GM12878 (cell line): Measurements from ENCODE around the gene GRIK5. TPM values are rescaled to one million over a fixed set of nuclear protein-coding genes. Genes with fewer than 3 reads are reported as not detected.

Source experiments
- ATAC-seq: fragments of 200-7000 bp; cut with Tn5 transposase; 3 replicates; pipeline ENCODE4 v1.9.1; 2020; ENCODE audit warnings: mild to moderate bottlenecking, moderate library complexity
- BruUV-seq: library from RNA; stranded (reverse); fragments of 400-500 nt; replicated peaks from 2 replicates; lab custom pipeline; 2021; lab: Mats Ljungman, UMichigan
- CTCF ChIA-PET: fragments of 300-600 bp; sonication (Branson Sonifier 250); formaldehyde crosslinking; extraction: SDS; loops from one replicate; lab custom pipeline; 2021; ENCODE audit warnings: inconsistent platforms; lab: Yijun Ruan, JAX
- POLR2A ChIA-PET: fragments of 350-600 bp; formaldehyde crosslinking; extraction: SDS; loops from one replicate; lab custom pipeline; 2021; ENCODE audit warnings: inconsistent platforms; lab: Charles Lee
- RAD21 ChIA-PET: fragments of 300-600 bp; sonication (Branson Sonifier 250); formaldehyde crosslinking; loops from one replicate; lab custom pipeline; 2023; ENCODE audit warnings: antibody characterized with exemption; ENCODE audit not compliant: unreplicated experiment; lab: Charles Lee
- SMC1A ChIA-PET: fragments of 300-600 bp; sonication (Branson Sonifier 250); formaldehyde crosslinking; loops from one replicate; lab custom pipeline; 2023; ENCODE audit not compliant: unreplicated experiment, uncharacterized antibody; lab: Charles Lee
- DNase-seq: peaks from one replicate; pipeline ENCODE4 v3.0.0-alpha.2; 2011; ENCODE audit warnings: low read depth, low spot score
- FAIRE-seq: peaks from 3 replicates; lab custom pipeline; 2011; peaks lifted over from hg19 to GRCh38; lab: Jason Lieb, UNC
- H2AFZ ChIP-seq: 2 replicates; pipeline ENCODE4 v1.6.0; 2011; ENCODE audit warnings: low read depth, low read length, control low read depth; ENCODE audit not compliant: control insufficient read depth
- H3K27ac ChIP-seq: 2 replicates; pipeline ENCODE4 v1.5.1; 2011; ENCODE audit warnings: control low read depth; ENCODE audit not compliant: control insufficient read depth, insufficient read depth
- H3K27me3 ChIP-seq, 2 experiments: replicated peaks in 1 of 2; 2 replicates each; pipeline versions ENCODE4 v1.6.0 to v1.6.1; 2011; ENCODE audit warnings: low read length in 1 of 2; ENCODE audit not compliant: control insufficient read depth in 2 of 2, insufficient read depth in 2 of 2
- H3K36me3 ChIP-seq, 2 experiments: 2 replicates each; pipeline ENCODE4 v1.5.1; 2011; ENCODE audit warnings: low read length in 1 of 2; ENCODE audit not compliant: control insufficient read depth in 2 of 2, insufficient read depth in 2 of 2
- H3K4me1 ChIP-seq: 2 replicates; pipeline ENCODE4 v1.6.1; 2011; ENCODE audit warnings: mild to moderate bottlenecking, low read length, moderate library complexity, mixed read lengths; ENCODE audit not compliant: control insufficient read depth, insufficient read depth
- H3K4me2 ChIP-seq: 2 replicates; pipeline ENCODE4 v1.6.0; 2011; ENCODE audit warnings: control low read depth; ENCODE audit not compliant: control insufficient read depth, insufficient read depth
- H3K4me3 ChIP-seq: fragments of 200-600 bp; sonication (generic); 2 replicates; pipeline ENCODE4 v1.5.1; 2016
- H3K79me2 ChIP-seq: 2 replicates; pipeline ENCODE4 v1.6.0; 2011; ENCODE audit warnings: low read length; ENCODE audit not compliant: control insufficient read depth, insufficient read depth
- H3K9ac ChIP-seq: 2 replicates; pipeline ENCODE4 v1.8.0; 2011; ENCODE audit warnings: low read length, control low read depth, mixed read lengths; ENCODE audit not compliant: control insufficient read depth, insufficient read depth
- H3K9me3 ChIP-seq: replicated peaks from 3 replicates; pipeline ENCODE4 v1.5.1; 2011; ENCODE audit warnings: mild to moderate bottlenecking, low read length; ENCODE audit not compliant: control insufficient read depth, insufficient read depth
- H4K20me1 ChIP-seq: 2 replicates; pipeline ENCODE4 v1.6.0; 2011; ENCODE audit not compliant: control insufficient read depth, insufficient read depth
- CBX3 ChIP-seq: fragments of 200-600 bp; sonication (generic); IDR thresholded peaks from 2 replicates; pipeline ENCODE4 v1.6.1; 2016; ENCODE audit warnings: low read depth, borderline replicate concordance
- CHD4 ChIP-seq: fragments of 200-600 bp; sonication (generic); IDR thresholded peaks from 2 replicates; pipeline ENCODE4 v1.6.1; 2016; ENCODE audit warnings: mild to moderate bottlenecking
- NKRF ChIP-seq: fragments of 450-650 bp; conservative IDR thresholded peaks from 2 replicates; pipeline ENCODE4 v1.6.1; 2017; ENCODE audit warnings: mild to moderate bottlenecking, moderate library complexity
- PML ChIP-seq: IDR thresholded peaks from 2 replicates; pipeline ENCODE4 v1.6.1; 2012; ENCODE audit warnings: low read length, inconsistent platforms
- RAD21 ChIP-seq: IDR thresholded peaks from 2 replicates; pipeline ENCODE4 v1.6.1; 2011; ENCODE audit warnings: mild to moderate bottlenecking, low read depth, low read length, moderate library complexity; ENCODE audit not compliant: insufficient read depth
- RFX5 ChIP-seq: IDR thresholded peaks from 2 replicates; pipeline ENCODE4 v1.6.1; 2011; ENCODE audit warnings: low read depth, low read length, improper control_type of control experiment
- SUZ12 ChIP-seq: fragments of 200-600 bp; sonication (generic); IDR thresholded peaks from one replicate; pipeline ENCODE4 v1.6.1; 2018; ENCODE audit warnings: antibody characterized with exemption, mild to moderate bottlenecking; ENCODE audit not compliant: unreplicated experiment
- ZBTB33 ChIP-seq: fragments of 450-650 bp; IDR thresholded peaks from 2 replicates; pipeline ENCODE4 v1.6.1; 2017; ENCODE audit warnings: mild to moderate bottlenecking
- ZSCAN29 ChIP-seq: fragments of 450-650 bp; IDR thresholded peaks from 2 replicates; pipeline ENCODE4 v1.6.1; 2017; ENCODE audit warnings: mild to moderate bottlenecking, moderate library complexity
- WGBS: methylation state at CpG from one replicate; pipeline ENCODE4 v1.1.6; 2016; ENCODE audit warnings: low lambda C conversion rate; ENCODE audit not compliant: insufficient replicate concordance, insufficient coverage; ENCODE audit errors: missing lambda C conversion rate; 5-methylcytosine and 5-hydroxymethylcytosine counted together
- in situ Hi-C: fragments of 300-500 bp; cut with MboI; formaldehyde crosslinking; loops from 9 replicates; pipeline ENCODE4 v1.14.3; 2018; ENCODE audit warnings: mixed read lengths
- intact Hi-C: fragments of 100-400 bp; cut with micrococcal nuclease; formaldehyde crosslinking; loops from one replicate; pipeline ENCODE4 v1.14.2; 2022; ENCODE audit not compliant: unreplicated experiment
- polyA plus RNA-seq, 11 experiments: library from polyadenylated mRNA; depleted of rRNA in 4 of 11; unstranded in 6 of 11; stranded (reverse) in 5 of 11; fragments of >200 nt; fragmentation: Nextera tagmentation in 4 of 11; fragmentation: Illumina TruSeq in 1 of 11; extraction: Ambion mirVana in 4 of 11; extraction: Trizol in 1 of 11; gene quantifications; 1 replicate in 1 of 11; 2 replicates in 10 of 11; pipeline versions ENCODE4 v1.2.1 to v1.2.3, GENCODE V29; 2011 to 2016; ENCODE audit warnings: inconsistent platforms in 2 of 11, missing spikeins in 2 of 11, low read depth in 1 of 11
- total RNA-seq, 4 experiments: library from RNA; depleted of rRNA in 3 of 4; stranded (reverse); fragments of >200 nt in 3 of 4; fragmentation: Illumina TruSeq in 1 of 4; extraction: Trizol in 1 of 4; gene quantifications; 2 replicates each; pipeline versions ENCODE4 v1.2.1 to v1.2.3, GENCODE V29; 2013 to 2021

GRIK5 gene
- total and polyA plus RNA-seq, 10 of the 15 experiments (the other 5 are each of a cell fraction or from before 2014, with no cell fraction given): 0.03 to 0.23 (median 0.07) TPM; not detected in 3

- H3K27me3 ChIP-seq: peaks cover 0 to 1% of the 10 kb centered on the region in 2 experiments; a peak in 2 of 4 replicates
- H3K4me3 ChIP-seq: no peak overlapping the region
- intact Hi-C loops: no loop called here
- H4K20me1 ChIP-seq: no peaks in the 10 kb centered on the region
- POLR2A ChIA-PET: no interaction called here
- no peak overlapping the region for H3K4me2 ChIP-seq
- no peak overlapping the region for H3K27ac ChIP-seq
- CTCF ChIA-PET: no interaction called here
- RAD21 ChIA-PET: no interaction called here
- WGBS: 62% methylated on average over 13 of the region's 15 CpGs
- DNase-seq (no peak), ATAC-seq (no peak), FAIRE-seq (no peak)
- no TSS peak for BruUV-seq
- SMC1A ChIA-PET: no interaction called here
- H2AFZ ChIP-seq: no peak overlapping the region
- no peaks in the 10 kb centered on the region for H3K36me3 ChIP-seq
- in situ Hi-C loops: no loop called here
- no peaks in the 10 kb centered on the region for H3K9me3 ChIP-seq
- TF ChIP-seq ZSCAN29 (no peak), CBX3 (no peak), RAD21 (no peak), ZBTB33 (no peak), PML (no peak), RFX5 (no peak), CHD4 (no peak), NKRF (no peak), SUZ12 (no peak)
- peaks cover 3% of the 10 kb centered on the region for H3K4me1 ChIP-seq
- H3K9ac ChIP-seq: no peak overlapping the region
- H3K79me2 ChIP-seq: no peaks in the 10 kb centered on the region
Measured at GRCh38 chr19:41991025-41991424, 79.0 kb downstream of the GRIK5 start.
